Hematopoietic multipotent progenitor cell treated with erythropoietin and hydrocortisone succinate and interleukin-3 and kit ligand, for 17 days (in vitro differentiated cells): ENCODE results near the gene KCNIP3.
"Not testable (repeated sequence)": the region's sequence is repeated elsewhere in the genome, so short reads cannot be mapped to it uniquely, and the experiment has no call there.

ENCODE experiments used
- DNase-seq: peaks from one replicate; pipeline ENCODE4 v3.0.0-alpha.2; 2015; ENCODE audit warnings: low spot score

Gene KCNIP3

GRCh38 chr2:95296880-95297487, at the start of gene KCNIP3:
Gene KCNIP3, plus strand, starts transcription at chr2:95297347. Its CDS starts 92 bp downstream, at chr2:95297439.
- DNase-seq = no peak

- DNase-seq = no peak
Measured at GRCh38 chr2:95258271-95258670, 38.9 kb upstream of the KCNIP3 start.

GRCh38 chr2:95260028-95261023, 36.8 kb upstream of the KCNIP3 start:
- DNase-seq = no peak

GRCh38 chr2:95261602-95262001, 35.5 kb upstream of the KCNIP3 start:
- DNase-seq = no peak

DNA sequence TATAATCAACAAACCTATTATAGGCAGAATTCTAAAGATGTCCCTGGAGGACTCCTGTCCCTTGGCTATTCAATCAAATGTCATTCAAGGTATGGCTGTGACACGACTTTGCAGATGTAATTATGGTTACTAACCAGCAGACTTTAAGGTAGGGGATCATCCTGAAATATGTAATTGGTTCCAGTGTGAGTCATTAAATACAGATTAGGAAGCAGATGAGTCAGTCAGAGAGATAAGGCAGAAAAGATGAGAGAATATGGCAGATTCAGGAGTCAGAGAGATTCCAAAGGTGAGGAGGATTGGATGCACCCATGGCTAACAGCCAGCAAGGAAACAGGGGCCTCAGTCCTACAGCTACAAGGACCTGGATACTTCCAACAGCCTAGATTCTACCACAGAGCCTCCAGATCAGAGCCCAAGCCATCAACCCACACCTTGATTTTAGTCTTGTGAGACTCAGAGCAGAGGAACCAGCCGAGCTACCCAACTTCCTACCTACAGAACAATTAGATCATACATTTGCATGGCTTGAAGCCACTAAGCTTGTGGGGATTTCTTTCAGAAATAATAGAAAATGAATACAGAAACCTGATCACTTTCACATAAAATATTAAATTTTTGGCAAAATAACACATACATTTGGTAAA, 34.1 kb upstream of the KCNIP3 start:
- DNase-seq = no peak

- no peak for DNase-seq
Measured at GRCh38 chr2:95264624-95265023, 32.5 kb upstream of the KCNIP3 start.

DNA sequence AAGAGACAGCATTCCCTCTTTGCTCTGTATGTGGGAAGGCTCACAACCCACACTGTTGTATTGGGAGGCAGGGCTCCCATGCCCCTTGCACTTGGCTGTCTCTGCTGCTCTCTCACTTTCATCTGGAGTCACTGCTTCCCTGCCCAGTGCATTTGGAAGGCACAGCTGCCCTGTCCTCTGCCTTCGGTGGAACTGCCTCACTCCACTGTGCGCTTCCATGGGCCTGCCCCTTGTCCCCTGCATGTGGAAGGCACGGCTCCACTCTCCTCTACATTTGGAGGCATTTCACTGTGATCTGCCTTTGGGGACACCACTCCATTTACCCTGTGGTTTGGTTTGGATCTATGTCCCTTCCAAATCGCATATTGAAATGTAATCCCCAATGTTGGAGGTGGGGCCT, 32.0 kb upstream of the KCNIP3 start:
- DNase-seq = no peak

GRCh38 chr2:95266781-95267430, 30.2 kb upstream of the KCNIP3 start:
- no peak for DNase-seq

DNA sequence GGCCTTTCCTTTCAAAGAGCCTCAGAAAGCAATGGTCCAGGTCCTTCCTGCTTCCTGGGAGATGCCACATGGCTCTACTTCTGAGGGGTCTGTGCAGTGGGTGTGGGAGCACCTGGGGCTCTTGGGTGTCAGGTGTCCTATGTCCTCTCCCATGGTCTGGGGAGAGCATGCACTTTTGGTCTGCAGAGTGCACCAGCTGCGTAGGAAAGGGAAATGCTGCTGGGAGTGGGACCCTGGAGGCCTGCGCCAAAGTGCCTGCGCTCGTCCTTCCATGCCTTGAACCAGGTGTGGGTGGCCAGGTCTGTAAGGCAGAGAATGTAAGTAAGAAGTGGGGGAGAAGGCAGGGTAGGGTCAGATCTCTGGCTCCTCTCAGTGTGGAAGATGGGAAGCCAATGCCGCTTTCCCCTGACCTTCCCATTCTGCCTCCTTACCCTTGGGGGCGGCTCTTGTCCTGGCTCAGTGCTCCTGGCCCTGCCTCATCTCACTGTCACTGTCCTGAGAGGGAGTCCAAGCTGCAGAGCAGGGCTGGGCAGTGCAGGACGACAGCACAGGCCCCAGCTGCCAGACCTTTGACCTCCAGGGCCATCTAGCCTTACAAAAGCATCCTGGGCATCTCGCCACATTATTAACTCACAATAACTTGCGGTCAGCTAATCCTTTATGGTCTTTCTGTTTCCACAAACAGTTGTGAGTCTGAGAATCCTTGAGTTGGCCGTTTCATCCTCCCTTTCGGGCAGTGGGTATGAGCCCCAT, 29.5 kb upstream of the KCNIP3 start:
- no peak for DNase-seq

DNA sequence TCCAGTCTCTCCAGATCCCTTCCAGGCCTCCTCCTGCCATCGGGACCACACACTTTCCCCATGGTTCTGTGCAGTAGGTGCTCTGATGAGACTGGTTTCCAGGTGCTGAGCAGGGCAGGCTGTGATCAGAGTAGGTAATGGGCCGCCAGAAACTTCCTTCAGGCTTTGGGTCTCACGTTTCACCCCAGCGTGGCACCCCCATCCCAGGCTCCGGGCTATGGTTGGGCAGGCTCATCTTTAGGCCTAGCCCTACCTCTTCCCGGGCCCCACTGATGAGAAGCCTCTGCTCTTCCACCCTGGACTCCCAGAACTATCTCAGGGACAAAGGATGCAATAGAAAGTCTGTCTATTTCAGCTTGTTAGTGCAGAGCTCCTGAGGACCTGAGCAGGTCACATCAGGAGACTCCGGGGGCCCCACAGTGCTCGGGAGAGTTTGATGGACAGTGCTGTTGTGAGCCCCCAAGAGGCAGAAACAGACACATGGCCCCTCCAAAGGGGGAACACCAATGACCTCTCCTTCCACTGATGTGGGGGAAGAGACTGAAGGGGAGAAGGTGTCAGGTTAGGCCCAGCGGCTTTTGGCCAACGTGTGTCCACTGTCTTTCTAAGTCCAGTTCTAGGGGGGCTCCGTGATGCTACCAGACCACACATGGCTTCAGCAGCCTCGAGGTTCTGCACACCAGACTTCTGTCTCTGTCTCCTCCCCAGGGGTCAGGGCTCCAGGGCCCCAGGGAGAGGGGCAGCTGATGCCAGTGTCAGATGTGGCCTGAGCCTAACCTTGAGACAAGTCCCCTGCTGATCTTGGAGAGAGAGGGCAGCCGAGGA, 28.7 kb upstream of the KCNIP3 start:
- no peak for DNase-seq

GRCh38 chr2:95269036-95269680, 28.0 kb upstream of the KCNIP3 start:
- DNase-seq = no peak

- DNase-seq = not testable (repeated sequence)
Measured at GRCh38 chr2:95269745-95270144, 27.4 kb upstream of the KCNIP3 start.

- DNase-seq = no peak
Measured at GRCh38 chr2:95270541-95271081, 26.5 kb upstream of the KCNIP3 start.

DNA sequence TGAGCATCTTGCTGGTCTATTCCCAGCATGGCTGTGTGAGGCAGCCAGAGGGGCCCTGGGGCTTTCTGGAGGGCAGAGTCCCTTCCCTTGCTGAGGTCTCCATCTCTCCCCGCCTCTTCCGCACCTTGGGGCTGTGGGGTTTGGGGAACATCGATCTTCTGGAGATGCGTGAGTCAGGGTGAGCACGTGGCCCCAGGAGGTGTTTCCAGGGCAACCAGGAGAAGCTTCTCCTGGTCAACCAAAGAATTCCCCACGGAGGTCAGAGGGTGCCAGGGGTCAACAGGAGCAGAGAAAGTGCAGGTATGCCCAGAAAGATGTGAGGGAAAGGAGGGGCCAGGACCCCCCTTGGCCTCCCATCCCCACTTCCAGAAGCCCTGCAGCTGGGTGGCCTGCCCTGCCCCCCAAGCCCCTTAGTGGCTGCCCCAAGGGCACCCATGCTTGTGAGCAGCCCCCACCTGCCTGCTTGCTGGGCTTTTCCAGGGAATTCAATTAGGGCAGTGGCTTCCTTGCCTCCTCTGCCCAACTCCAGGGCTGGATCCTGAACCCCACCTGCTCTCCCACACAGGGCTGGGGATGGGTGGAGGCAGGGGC, 25.7 kb upstream of the KCNIP3 start:
- DNase-seq = no peak

- no peak for DNase-seq
Measured at GRCh38 chr2:95272299-95272751, 24.8 kb upstream of the KCNIP3 start.

DNA sequence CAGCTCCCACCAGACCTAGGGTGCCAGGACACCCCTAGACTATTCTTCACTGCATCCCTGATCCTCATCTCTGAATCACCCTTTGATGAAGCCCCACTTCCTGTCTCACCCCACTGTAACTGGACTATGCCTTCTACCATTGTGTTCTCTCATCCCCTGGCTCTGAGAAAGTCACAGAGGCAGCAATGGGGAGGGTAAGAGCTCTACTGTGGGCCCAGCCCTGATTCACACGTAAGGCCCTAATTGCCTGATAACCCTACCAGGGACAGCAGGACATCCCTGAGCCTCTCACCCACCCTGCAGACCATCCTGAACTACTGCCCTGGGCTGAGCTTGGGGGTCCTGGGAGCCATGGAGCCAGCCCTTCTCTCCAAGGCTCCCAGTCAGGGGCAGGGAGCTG, 24.4 kb upstream of the KCNIP3 start:
- no peak for DNase-seq

DNA sequence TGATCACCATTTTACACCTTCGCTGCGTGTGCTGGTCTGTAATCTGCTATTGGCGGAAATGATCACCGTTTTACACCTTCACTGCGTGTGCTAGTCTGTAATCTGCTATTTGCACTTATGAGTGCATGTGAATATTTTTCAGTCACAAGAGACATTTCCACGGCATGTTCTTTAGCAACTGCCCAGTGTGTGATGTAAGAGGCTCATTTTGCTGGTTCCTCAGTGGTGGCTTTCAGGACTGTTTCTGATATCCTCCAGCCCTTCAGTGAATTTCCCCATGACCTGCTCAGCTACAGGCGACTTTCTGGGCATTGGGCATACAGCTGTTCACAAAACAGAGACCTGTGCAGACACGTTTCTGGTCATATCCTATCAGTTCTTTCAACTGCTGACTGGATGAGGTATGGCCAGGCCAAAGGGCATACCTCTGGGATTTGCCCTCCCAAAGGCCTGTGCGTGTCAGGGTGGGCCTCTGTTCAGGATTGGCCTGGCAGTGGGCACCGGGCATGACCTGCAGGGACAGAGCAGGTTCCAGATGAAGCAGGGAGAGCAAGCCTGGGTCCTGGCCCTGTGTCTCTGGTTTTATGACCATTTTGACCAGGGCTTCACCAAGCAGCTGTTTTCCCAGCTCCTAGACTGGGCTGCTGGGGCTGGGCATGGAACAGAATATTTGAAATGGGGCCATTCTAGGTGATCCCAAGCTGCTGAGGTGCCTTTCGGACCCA, 23.4 kb upstream of the KCNIP3 start:
- no peak for DNase-seq

DNA sequence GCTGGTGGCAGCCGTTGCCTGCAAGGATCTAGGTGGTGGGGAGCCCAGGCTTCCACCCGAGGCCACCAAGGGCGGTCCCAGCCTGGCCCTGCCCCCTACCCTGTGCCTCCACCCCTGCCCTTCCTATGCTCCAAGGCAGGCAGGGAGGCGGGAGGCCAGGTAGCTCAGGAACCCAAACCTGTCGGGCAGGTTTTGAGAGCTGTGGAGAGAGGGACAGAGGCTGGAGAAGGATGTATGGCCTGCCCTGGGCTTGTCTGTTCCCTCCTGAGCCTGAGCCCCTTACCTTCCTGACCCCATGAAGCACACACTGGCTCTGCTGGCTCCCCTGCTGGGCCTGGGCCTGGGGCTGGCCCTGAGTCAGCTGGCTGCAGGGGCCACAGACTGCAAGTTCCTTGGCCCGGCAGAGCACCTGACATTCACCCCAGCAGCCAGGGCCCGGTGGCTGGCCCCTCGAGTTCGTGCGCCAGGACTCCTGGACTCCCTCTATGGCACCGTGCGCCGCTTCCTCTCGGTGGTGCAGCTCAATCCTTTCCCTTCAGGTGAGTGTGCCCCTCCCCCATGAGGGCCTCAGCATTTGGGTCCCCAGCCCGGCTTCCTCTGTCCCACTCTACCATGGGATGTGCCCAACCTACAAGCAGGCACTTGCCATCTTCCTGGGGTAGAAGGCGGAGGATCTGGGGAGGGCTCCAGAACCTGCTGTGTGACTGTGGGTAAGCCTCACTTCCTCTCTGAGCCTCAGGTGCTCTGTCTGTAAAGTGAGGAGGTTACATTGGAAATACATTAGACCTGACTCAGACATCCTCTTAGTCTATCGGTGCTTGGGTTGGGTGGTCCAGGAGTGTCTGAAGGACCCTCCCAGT, 22.6 kb upstream of the KCNIP3 start, which contains the start of gene PROM2:
PROM2 (plus strand) TSS at position 159 of the 860 bp plus-strand sequence; CDS start at position 296, 137 bp downstream.
- DNase-seq = no peak
